Fibroblast of villous mesenchyme (primary cell): ENCODE data around the gene RBBP6. TPM values are rescaled to one million over a fixed set of nuclear protein-coding genes. Genes with fewer than 3 reads are reported as not detected.

Experiments used
- DNase-seq: peaks from one replicate; pipeline ENCODE4 v3.0.0-alpha.2; 2010; ENCODE audit warnings: low read depth
- H3K4me3 ChIP-seq: 2 replicates; pipeline ENCODE4 v1.5.1; 2011; ENCODE audit warnings: low read depth, mild to moderate bottlenecking, low read length
- total RNA-seq: library from RNA; depleted of rRNA; stranded (reverse); fragments of >200 nt; gene quantifications from 2 replicates; pipeline ENCODE4 v1.2.3, GENCODE V29; 2012
- TF ChIP-seq, protein P1 (sequence below): IDR thresholded peaks from 2 replicates; pipeline ENCODE4 v1.5.1; 2012; ENCODE audit warnings: low read depth, mild to moderate bottlenecking, low read length; ENCODE audit not compliant: insufficient read depth

RBBP6 gene
- total RNA-seq, 1 donor = 31.1 TPM

DNA sequence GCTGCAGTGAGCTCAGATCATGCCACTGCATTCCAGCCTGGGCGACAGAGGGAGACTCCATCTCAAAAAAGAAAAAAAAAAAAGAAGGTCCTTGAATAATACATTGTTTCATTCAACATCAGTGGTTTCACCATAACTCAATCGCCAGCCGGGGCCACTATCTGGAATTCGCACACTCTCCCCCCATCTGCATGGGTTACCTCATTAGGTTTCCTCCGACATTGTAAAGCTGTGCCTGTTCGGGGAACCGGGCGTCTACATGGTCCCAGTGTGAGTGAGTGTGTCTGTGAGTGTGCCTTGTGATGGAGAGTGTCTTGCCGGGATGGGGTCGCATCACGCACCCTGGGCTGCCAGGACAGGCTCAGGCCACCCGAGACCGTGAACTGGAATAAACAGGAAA is 16.6 kb upstream of the RBBP6 start:
- TF ChIP-seq, protein P1, sequence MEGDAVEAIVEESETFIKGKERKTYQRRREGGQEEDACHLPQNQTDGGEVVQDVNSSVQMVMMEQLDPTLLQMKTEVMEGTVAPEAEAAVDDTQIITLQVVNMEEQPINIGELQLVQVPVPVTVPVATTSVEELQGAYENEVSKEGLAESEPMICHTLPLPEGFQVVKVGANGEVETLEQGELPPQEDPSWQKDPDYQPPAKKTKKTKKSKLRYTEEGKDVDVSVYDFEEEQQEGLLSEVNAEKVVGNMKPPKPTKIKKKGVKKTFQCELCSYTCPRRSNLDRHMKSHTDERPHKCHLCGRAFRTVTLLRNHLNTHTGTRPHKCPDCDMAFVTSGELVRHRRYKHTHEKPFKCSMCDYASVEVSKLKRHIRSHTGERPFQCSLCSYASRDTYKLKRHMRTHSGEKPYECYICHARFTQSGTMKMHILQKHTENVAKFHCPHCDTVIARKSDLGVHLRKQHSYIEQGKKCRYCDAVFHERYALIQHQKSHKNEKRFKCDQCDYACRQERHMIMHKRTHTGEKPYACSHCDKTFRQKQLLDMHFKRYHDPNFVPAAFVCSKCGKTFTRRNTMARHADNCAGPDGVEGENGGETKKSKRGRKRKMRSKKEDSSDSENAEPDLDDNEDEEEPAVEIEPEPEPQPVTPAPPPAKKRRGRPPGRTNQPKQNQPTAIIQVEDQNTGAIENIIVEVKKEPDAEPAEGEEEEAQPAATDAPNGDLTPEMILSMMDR = no peak
- DNase-seq = no peak
- H3K4me3 ChIP-seq = no peak overlapping the region

DNA sequence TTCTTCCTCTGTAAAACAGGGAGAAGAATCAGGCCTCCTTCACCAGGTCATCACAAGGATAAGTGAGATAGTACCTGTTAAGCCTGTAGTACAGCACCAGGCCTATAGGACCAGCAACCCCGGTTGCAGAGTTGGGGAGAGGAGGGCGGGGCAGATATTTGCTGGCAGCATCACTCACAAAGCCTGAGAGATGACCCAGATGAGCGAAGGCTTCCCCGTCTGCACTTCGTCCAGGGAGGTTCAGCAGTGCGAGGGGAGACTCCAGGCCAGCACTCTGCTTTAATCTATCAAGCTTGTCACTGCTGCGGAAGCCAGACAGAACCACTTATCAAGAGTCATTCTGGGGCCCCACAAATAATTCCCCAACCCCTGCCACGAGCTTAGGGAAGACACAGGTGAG is 15.8 kb upstream of the RBBP6 start:
- DNase-seq = no peak
- TF ChIP-seq, protein P1 = no peak
- H3K4me3 ChIP-seq = no peak overlapping the region

DNA sequence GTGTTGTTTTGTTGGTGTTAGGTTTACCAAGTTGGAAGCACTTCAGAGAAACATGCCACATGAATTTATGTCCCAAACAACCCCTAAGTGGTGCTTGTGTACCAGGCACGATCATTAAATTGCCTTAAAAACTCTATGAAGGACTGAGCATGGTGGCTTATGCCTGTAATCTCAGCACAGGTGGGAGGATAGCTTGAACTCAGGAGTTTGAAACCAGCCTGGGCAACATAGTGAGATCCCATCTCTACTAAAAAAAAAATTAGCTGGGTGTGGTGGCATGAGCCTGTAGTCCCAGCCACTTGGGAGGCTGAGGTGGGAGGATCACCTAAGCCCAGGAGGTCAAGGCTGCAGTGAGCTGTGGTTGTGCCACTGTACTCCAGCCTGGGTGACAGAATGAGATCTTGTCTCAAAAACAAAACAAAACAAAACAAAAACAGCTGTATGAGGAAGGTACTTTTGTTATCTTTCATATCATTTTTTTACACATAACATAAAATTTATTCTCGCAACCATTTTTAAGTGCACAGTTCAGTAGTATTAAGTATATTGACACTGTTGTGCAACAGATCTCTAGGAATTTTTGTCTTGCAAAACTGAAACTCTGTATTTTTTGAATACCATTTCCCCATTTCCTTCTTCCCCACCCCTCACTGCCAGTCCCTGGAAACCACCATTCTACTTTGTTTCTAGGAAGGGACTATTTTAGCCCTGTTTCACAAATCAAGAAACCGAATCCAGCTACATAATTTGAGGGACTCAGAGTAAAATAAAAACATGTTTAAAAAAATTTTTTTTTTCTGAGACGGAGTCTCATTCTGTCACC is 14.3 kb upstream of the RBBP6 start:
- DNase-seq = peak; percentile 52
- TF ChIP-seq, protein P1 = no peak
- no peak overlapping the region for H3K4me3 ChIP-seq

DNA sequence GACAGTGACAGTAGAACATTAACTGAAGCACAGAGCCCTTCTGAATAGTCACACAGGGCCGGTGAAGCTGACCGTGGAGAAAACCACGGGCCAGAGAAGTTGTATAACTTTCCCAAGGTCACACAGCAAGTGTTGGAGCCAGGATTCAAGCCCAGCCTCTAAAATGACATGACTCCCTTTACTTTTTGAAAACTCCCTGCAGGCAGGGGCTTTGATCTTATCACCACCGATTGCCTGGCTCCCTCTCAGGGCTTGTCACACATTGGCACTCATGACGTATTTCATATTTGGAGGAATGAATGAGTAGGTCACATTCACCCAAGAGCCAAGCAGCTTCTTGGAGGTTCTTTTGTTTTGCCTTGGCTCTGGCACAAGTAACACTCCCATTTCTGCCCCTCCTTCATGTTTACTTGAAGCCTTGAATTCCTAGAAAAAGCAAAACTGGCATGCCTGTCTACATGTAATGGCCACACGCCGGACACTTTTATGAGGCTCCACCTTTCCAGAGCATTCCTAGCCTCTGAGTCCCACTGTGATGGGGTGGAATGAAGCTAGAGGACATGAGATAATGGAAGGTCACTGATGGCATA is 13.3 kb upstream of the RBBP6 start:
- peak; percentile 58 for DNase-seq
- H3K4me3 ChIP-seq = no peak overlapping the region
- TF ChIP-seq, protein P1 = no peak

DNA sequence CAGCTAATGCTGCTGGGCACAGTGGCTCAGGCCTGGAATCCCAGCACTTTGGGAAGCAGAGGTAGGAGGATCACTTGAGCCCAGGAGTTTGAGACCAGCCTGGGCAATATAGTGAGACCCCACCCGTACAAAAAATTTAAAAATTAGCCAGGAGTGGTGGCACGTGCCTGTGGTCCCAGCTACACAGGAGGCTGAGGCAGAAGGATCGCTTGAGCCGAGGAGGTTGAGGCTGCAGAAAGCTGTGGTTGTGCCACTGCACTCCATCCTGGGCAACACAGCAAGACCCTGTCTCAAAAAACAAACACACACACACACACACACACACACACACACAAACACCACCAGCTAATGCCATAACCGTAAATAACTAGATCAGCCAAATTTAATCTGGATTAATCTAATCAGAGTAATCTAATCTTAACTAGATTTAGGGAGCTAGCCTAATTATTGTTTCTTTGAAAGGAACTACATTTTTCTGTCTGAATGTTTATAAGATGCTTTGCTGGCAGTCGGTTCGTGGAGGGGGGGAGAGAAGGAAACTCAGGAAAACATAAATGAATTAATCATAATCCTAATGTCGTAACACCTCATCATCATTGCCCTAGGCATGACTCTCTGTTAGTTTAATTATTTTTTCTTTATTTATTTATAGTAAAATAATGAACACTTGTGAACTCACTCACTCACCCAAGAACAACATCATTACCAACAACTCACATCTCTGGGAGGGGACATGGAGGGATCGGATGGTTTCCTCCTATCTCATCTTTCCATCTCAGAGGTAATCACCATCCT is 12.5 kb upstream of the RBBP6 start:
- no peak overlapping the region for H3K4me3 ChIP-seq
- peak; percentile 41 for DNase-seq
- TF ChIP-seq, protein P1 = no peak

DNA sequence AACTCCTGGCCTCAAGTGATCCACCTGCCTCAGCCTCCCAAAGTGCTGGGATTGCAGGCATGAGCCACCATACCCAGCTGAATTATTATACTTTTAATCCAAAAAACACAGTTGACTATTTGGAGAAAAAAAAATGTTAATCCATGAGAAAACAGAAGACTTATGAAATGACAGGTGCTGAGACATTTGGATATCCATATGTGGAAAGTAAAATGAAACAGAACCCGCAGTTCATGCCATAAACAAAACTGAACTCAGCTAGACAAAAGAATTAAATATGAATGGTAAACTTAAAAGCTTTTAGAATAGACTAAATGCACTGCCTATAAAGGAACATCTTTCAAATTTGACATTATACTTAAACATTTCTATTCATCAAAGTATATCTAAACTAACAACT is 8.2 kb upstream of the RBBP6 start:
- no peak for DNase-seq
- H3K4me3 ChIP-seq = no peak overlapping the region
- TF ChIP-seq, protein P1 = no peak
